Liver (tissue), 9 donors: ENCODE data around the gene KBTBD2. TPM values are rescaled to one million over a fixed set of nuclear protein-coding genes. Genes with fewer than 3 reads are reported as not detected.
"Not testable (repeated sequence)": the region's sequence is repeated elsewhere in the genome, so short reads cannot be mapped to it uniquely, and the experiment has no call there.

Source experiments
- DNase-seq: peaks from one replicate; pipeline ENCODE4 v3.0.0-alpha.2; 2017; ENCODE audit warnings: low spot score
- H3K27ac ChIP-seq, 2 donors: one replicate each; pipeline ENCODE4 v1.7.0; 2013; ENCODE audit warnings: inconsistent platforms in 2 of 2, low read length in 2 of 2, control low read depth in 1 of 2, low read depth in 1 of 2, mild to moderate bottlenecking in 1 of 2
- H3K27me3 ChIP-seq, 4 donors: one replicate each; pipeline versions ENCODE4 v1.6.1 to v1.7.0; 2013; ENCODE audit warnings: low read length in 3 of 4, inconsistent platforms in 1 of 4, mild to moderate bottlenecking in 1 of 4, moderate library complexity in 1 of 4; ENCODE audit not compliant: control insufficient read depth in 4 of 4, insufficient read depth in 4 of 4
- H3K36me3 ChIP-seq, 4 donors: one replicate each; pipeline versions ENCODE4 v1.6.1 to v1.7.0; 2013; ENCODE audit warnings: low read length in 3 of 4, mild to moderate bottlenecking in 3 of 4, low read depth in 1 of 4, moderate library complexity in 1 of 4; ENCODE audit not compliant: control insufficient read depth in 4 of 4, insufficient read depth in 3 of 4
- H3K4me1 ChIP-seq, 4 donors: one replicate each; pipeline versions ENCODE4 v1.6.1 to v1.7.0; 2013; ENCODE audit warnings: low read length in 3 of 4, mild to moderate bottlenecking in 3 of 4, moderate library complexity in 1 of 4; ENCODE audit not compliant: control insufficient read depth in 4 of 4, insufficient read depth in 4 of 4
- H3K4me3 ChIP-seq, 3 donors: one replicate each; pipeline versions ENCODE4 v1.6.1 to v1.7.0; 2013; ENCODE audit warnings: low read length in 3 of 3, control low read depth in 1 of 3, low read depth in 1 of 3, mild to moderate bottlenecking in 1 of 3
- H3K9ac ChIP-seq, 2 donors: one replicate each; pipeline ENCODE4 v1.7.0; 2013; ENCODE audit warnings: low read length in 2 of 2, mild to moderate bottlenecking in 2 of 2, moderate library complexity in 2 of 2, control low read depth in 1 of 2, low read depth in 1 of 2
- H3K9me3 ChIP-seq, 4 donors: one replicate each; pipeline versions ENCODE4 v1.6.1 to v1.7.0; 2013; ENCODE audit warnings: low read length in 3 of 4; ENCODE audit not compliant: control insufficient read depth in 4 of 4
- WGBS: extraction: QIAGEN DNeasy Blood & Tissue Kit; methylation state at CpG from one replicate; pipeline ENCODE4 v1.1.7; 2013; 5-methylcytosine and 5-hydroxymethylcytosine counted together
- polyA plus RNA-seq, 2 donors: library from polyadenylated mRNA; stranded (reverse) in 1 of 2; unstranded in 1 of 2; fragments of 200-250 nt in 1 of 2; fragments of >200 nt in 1 of 2; fragmentation: Nextera tagmentation in 1 of 2; extraction: Ambion mirVana in 1 of 2; gene quantifications; one replicate each; pipeline versions ENCODE4 v1.2.1 to v1.2.3, GENCODE V29; 2013 to 2015
- total RNA-seq, 2 donors: library from RNA; depleted of rRNA; stranded (reverse); fragments of >200 nt; gene quantifications; one replicate each; pipeline ENCODE4 v1.2.3, GENCODE V29; 2014
- donor health status: healthy.
- donor health status: healthy.
- donor health status: healthy.
- donor health status: healthy.
- donor health status: healthy.

The KBTBD2 gene
- total and polyA plus RNA-seq, 4 donors, result 7.1 to 29.5 (median 15.1) TPM

GRCh38 chr7:32843763-32844162, 47.8 kb downstream of the KBTBD2 start:
- not testable (repeated sequence) for H3K9ac ChIP-seq, DNase-seq, H3K9me3 ChIP-seq, H3K4me1 ChIP-seq, H3K27me3 ChIP-seq, H3K27ac ChIP-seq, H3K36me3 ChIP-seq, H3K4me3 ChIP-seq
- WGBS, result 86% methylated on average over 3 of the region's 3 CpGs

- DNase-seq, result not testable (repeated sequence)
Observed at GRCh38 chr7:32839846-32840245, 51.7 kb downstream of the KBTBD2 start.

DNA sequence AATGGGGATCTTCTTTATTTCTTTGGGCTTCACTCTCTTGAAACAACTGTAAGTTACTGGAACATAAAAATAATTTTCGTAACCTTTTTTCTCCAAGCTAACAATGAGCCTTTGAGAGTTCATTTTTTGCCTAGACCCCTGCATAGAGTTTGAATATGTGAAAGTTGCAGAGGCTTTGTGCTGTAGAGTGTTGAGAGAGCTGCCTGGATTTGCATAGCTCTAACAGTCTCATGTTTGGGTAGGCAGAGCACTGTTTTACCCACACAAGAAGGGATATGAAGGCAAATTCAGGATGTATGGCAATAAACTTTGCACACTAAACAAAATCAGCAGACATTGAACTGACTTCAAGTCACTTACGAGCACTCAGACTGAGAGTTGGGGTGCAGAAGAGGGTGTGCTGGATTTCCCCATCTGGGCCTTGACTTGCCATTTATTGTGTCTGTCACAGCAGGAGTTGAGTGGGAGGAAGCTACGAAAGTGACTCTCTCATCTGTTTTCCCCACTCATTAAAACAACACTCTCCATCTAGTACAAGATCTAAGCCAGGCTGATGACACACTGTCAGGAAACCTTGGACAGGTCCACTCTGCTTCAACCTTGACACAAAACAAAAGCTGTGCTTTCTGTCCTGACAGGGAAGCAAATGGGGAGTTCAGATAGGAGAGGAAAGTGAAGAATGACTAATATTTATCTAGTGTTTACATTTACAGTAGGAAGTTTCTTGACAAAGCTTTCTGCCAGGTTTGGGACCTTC, 62.4 kb downstream of the KBTBD2 start:
- not testable (repeated sequence) for H3K27ac ChIP-seq, H3K4me3 ChIP-seq, H3K27me3 ChIP-seq, H3K9me3 ChIP-seq, DNase-seq, H3K36me3 ChIP-seq, H3K4me1 ChIP-seq, H3K9ac ChIP-seq
- 87% methylated on average over 2 of the region's 3 CpGs for WGBS

More at GRCh38 chr7:32839846-32840245, 51.7 kb downstream of the KBTBD2 start:
- H3K36me3 ChIP-seq, H3K4me1 ChIP-seq, H3K9ac ChIP-seq, H3K9me3 ChIP-seq, H3K27ac ChIP-seq, H3K4me3 ChIP-seq, H3K27me3 ChIP-seq: not testable (repeated sequence)
- 92% methylated on average over 8 of the region's 8 CpGs for WGBS

Other genes starting within 250 kb of the KBTBD2 start
- gene FKBP9, start 65.7 kb upstream of the KBTBD2 start, total RNA-seq, result 10 to 100 TPM; 20.3 to 44.8 TPM
- gene FKBP9, start 65.7 kb upstream of the KBTBD2 start, polyA plus RNA-seq, result 10 to 100 TPM; 13.7 to 20.2 TPM
- gene NT5C3A, start 171.0 kb upstream of the KBTBD2 start, total RNA-seq, result 10 to 100 TPM in 1 of 2 donors, 1 to 10 TPM in 1; 9.5 to 41.6 TPM
- 1 to 10 TPM; 4.3 to 9.8 TPM for gene NT5C3A, start 171.0 kb upstream of the KBTBD2 start, polyA plus RNA-seq
- gene RP9, start 217.6 kb upstream of the KBTBD2 start, total RNA-seq, result 1 to 10 TPM; 3.6 to 5.1 TPM
- gene RP9, start 217.6 kb upstream of the KBTBD2 start, polyA plus RNA-seq, result 1 to 10 TPM; 3.3 to 7.7 TPM
- gene BBS9, start 237.8 kb upstream of the KBTBD2 start, total RNA-seq, result 1 to 10 TPM; 6.3 to 9.5 TPM
- gene BBS9, start 237.8 kb upstream of the KBTBD2 start, polyA plus RNA-seq, result 1 to 10 TPM; 2.3 to 2.7 TPM